CD14-positive monocyte (primary cell): Measurements from ENCODE around the gene ULK4. TPM values are rescaled to one million over a fixed set of nuclear protein-coding genes. Genes with fewer than 3 reads are reported as not detected.

ENCODE experiments used
- DNase-seq, 3 donors: peaks; one replicate each; pipeline ENCODE4 v3.0.0-alpha.2; 2011 to 2022
- H2AFZ ChIP-seq: 2 replicates; pipeline ENCODE4 v1.6.0; 2012; ENCODE audit warnings: mild to moderate bottlenecking, low read depth, low read length, inconsistent platforms; ENCODE audit not compliant: insufficient read depth, poor library complexity, severe bottlenecking
- H3K27ac ChIP-seq, 2 donors: 1 replicate in 1 of 2; 2 replicates in 1 of 2; pipeline ENCODE4 v1.5.1; 2012 to 2013; ENCODE audit warnings: low read length in 2 of 2, control low read depth in 1 of 2, inconsistent platforms in 1 of 2, low read depth in 1 of 2, mild to moderate bottlenecking in 1 of 2
- H3K27me3 ChIP-seq, 2 donors: one replicate each; pipeline versions ENCODE4 v1.6.0 to v1.6.1; 2011 to 2013; ENCODE audit warnings: low read length in 2 of 2; ENCODE audit not compliant: control insufficient read depth in 2 of 2, insufficient read depth in 2 of 2
- H3K36me3 ChIP-seq, 2 donors: replicated peaks in 1 of 2; 1 replicate in 1 of 2; 2 replicates in 1 of 2; pipeline versions ENCODE4 v1.5.1 to v1.6.1; 2012 to 2013; ENCODE audit warnings: low read length in 2 of 2, control low read depth in 1 of 2, inconsistent platforms in 1 of 2, mild to moderate bottlenecking in 1 of 2; ENCODE audit not compliant: insufficient read depth in 2 of 2, control insufficient read depth in 1 of 2
- H3K4me1 ChIP-seq, 2 donors: 1 replicate in 1 of 2; 2 replicates in 1 of 2; pipeline versions ENCODE4 v1.5.1 to v1.6.1; 2012 to 2013; ENCODE audit warnings: low read length in 2 of 2, control low read depth in 1 of 2, inconsistent platforms in 1 of 2, mild to moderate bottlenecking in 1 of 2, moderate library complexity in 1 of 2; ENCODE audit not compliant: insufficient read depth in 2 of 2, control insufficient read depth in 1 of 2
- H3K4me2 ChIP-seq: replicated peaks from 2 replicates; pipeline ENCODE3; 2012; ENCODE audit warnings: low read length, moderate library complexity, mild to moderate bottlenecking; ENCODE audit not compliant: poor library complexity, severe bottlenecking; ENCODE audit errors: extremely low read depth
- H3K4me3 ChIP-seq, 3 experiments: fragments of 200-600 bp in 1 of 3; sonication (generic) in 1 of 3; replicated peaks in 1 of 3; 1 replicate in 2 of 3; 2 replicates in 1 of 3; pipeline ENCODE4 v1.5.1; 2011 to 2013; ENCODE audit warnings: low read length in 3 of 3, mild to moderate bottlenecking in 3 of 3, control low read depth in 2 of 3, low read depth in 2 of 3, inconsistent platforms in 1 of 3, moderate library complexity in 1 of 3
- H3K79me2 ChIP-seq: 2 replicates; pipeline ENCODE4 v1.6.0; 2012; ENCODE audit warnings: mild to moderate bottlenecking, control low read depth, inconsistent platforms, low read length, moderate library complexity; ENCODE audit not compliant: insufficient read depth
- H3K9ac ChIP-seq: 2 replicates; pipeline ENCODE4 v1.6.0; 2017; ENCODE audit warnings: low read length, mild to moderate bottlenecking; ENCODE audit not compliant: insufficient read depth, poor library complexity, severe bottlenecking
- H3K9me3 ChIP-seq, 2 donors: replicated peaks in 1 of 2; 1 replicate in 1 of 2; 2 replicates in 1 of 2; pipeline versions ENCODE4 v1.5.1 to v1.6.1; 2012 to 2013; ENCODE audit warnings: low read length in 2 of 2, control low read depth in 1 of 2; ENCODE audit not compliant: control insufficient read depth in 1 of 2, insufficient read depth in 1 of 2
- H4K20me1 ChIP-seq: 2 replicates; pipeline ENCODE4 v1.6.0; 2012; ENCODE audit warnings: mild to moderate bottlenecking, low read length, control low read depth, moderate library complexity; ENCODE audit not compliant: insufficient read depth
- H3K27ac Mint-ChIP-seq, 7 donors: one replicate each; pipeline ENCODE4 v1.8.0; 2020; ENCODE audit warnings: mild to moderate bottlenecking in 7 of 7, mixed read lengths in 7 of 7, moderate library complexity in 6 of 7, inconsistent platforms in 2 of 7
- H3K27me3 Mint-ChIP-seq, 3 donors: one replicate each; pipeline ENCODE4 v1.8.0; 2021 to 2022; ENCODE audit warnings: low read depth in 3 of 3, mild to moderate bottlenecking in 3 of 3, mixed read lengths in 3 of 3, moderate library complexity in 3 of 3, inconsistent platforms in 1 of 3
- H3K36me3 Mint-ChIP-seq, 2 donors: one replicate each; pipeline ENCODE4 v1.8.0; 2020; ENCODE audit warnings: mixed read lengths in 2 of 2, inconsistent platforms in 1 of 2, mild to moderate bottlenecking in 1 of 2
- H3K4me1 Mint-ChIP-seq: one replicate; pipeline ENCODE4 v1.8.0; 2020; ENCODE audit warnings: mild to moderate bottlenecking, mixed read lengths
- H3K4me3 Mint-ChIP-seq, 2 donors: one replicate each; pipeline ENCODE4 v1.8.0; 2020; ENCODE audit warnings: mild to moderate bottlenecking in 2 of 2, mixed read lengths in 2 of 2, moderate library complexity in 1 of 2
- H3K9me3 Mint-ChIP-seq, 7 donors: one replicate each; pipeline ENCODE4 v1.8.0; 2020 to 2022; ENCODE audit warnings: mixed read lengths in 7 of 7, mild to moderate bottlenecking in 6 of 7, moderate library complexity in 6 of 7, inconsistent platforms in 2 of 7
- CTCF ChIP-seq: fragments of 200-600 bp; IDR thresholded peaks from one replicate; pipeline ENCODE4 v1.8.0; 2022; ENCODE audit warnings: antibody characterized with exemption, mild to moderate bottlenecking
- WGBS: methylation state at CpG from one replicate; pipeline ENCODE4 v1.1.5; 2013; ENCODE audit warnings: missing lambda C conversion rate; ENCODE audit not compliant: insufficient coverage; 5-methylcytosine and 5-hydroxymethylcytosine counted together
- intact Hi-C, 2 donors: fragments of 100-400 bp; cut with micrococcal nuclease; formaldehyde crosslinking; loops; one replicate each; pipeline versions ENCODE4 v1.15.0 to v1.15.1; 2023
- polyA plus RNA-seq, 3 donors: library from polyadenylated mRNA; depleted of rRNA in 1 of 3; unstranded in 2 of 3; stranded (reverse) in 1 of 3; fragments of 300-500 nt in 2 of 3; fragments of >200 nt in 1 of 3; fragmentation: Illumina TruSeq in 2 of 3; gene quantifications; 1 replicate in 2 of 3; 2 replicates in 1 of 3; pipeline ENCODE4 v1.2.3, GENCODE V29; 2012 to 2021

ULK4 gene
- polyA plus RNA-seq, 3 donors = 6.7 to 14.0 (median 11.8) TPM

GRCh38 chr3:41345788-41346187, 616.1 kb downstream of the ULK4 start:
- no peak overlapping the region for H3K27ac Mint-ChIP-seq
- no peaks in the 10 kb centered on the region for H3K79me2 ChIP-seq
- H3K9me3 Mint-ChIP-seq = peaks cover 0 to 14% (median 5%) of the 10 kb centered on the region in 7 donors
- no peaks in the 10 kb centered on the region for H4K20me1 ChIP-seq
- 100% methylated on average over 5 of the region's 5 CpGs for WGBS
- no peak overlapping the region for H3K4me2 ChIP-seq
- no peaks in the 10 kb centered on the region for H3K36me3 Mint-ChIP-seq
- H3K36me3 ChIP-seq = no peaks in the 10 kb centered on the region
- H3K27ac ChIP-seq = no peak overlapping the region
- H3K27me3 ChIP-seq = no peaks in the 10 kb centered on the region
- H2AFZ ChIP-seq = no peak overlapping the region
- no peak overlapping the region for H3K9ac ChIP-seq
- peaks cover 0 to 1% (median 0%) of the 10 kb centered on the region in 3 donors for H3K27me3 Mint-ChIP-seq
- DNase-seq = no peak
- H3K4me3 Mint-ChIP-seq = no peak overlapping the region
- no peak overlapping the region for H3K4me3 ChIP-seq
- H3K9me3 ChIP-seq = no peaks in the 10 kb centered on the region
- H3K4me1 ChIP-seq = no peaks in the 10 kb centered on the region
- TF ChIP-seq CTCF = no peak
- H3K4me1 Mint-ChIP-seq = no peaks in the 10 kb centered on the region
- intact Hi-C loops = no loop called here

GRCh38 chr3:41339758-41340157, 622.1 kb downstream of the ULK4 start:
- peaks cover 0 to 1% (median 0%) of the 10 kb centered on the region in 3 donors for H3K27me3 Mint-ChIP-seq

More at GRCh38 chr3:41339758-41340157, 622.1 kb downstream of the ULK4 start:
- intact Hi-C loops = no loop called here
- Histone ChIP-seq H3K79me2 (no peaks in the 10 kb centered on the region), H3K27ac (no peak overlapping the region), H2AFZ (no peak overlapping the region), H3K27me3 (no peaks in the 10 kb centered on the region), H3K36me3 (no peaks in the 10 kb centered on the region), H3K9me3 (no peaks in the 10 kb centered on the region), H4K20me1 (no peaks in the 10 kb centered on the region), H3K4me3 (no peak overlapping the region), H3K4me1 (no peaks in the 10 kb centered on the region), H3K4me2 (no peak overlapping the region), H3K9ac (no peak overlapping the region)
- TF ChIP-seq CTCF = no peak
- peaks cover 0 to 10% (median 4%) of the 10 kb centered on the region in 7 donors for H3K9me3 Mint-ChIP-seq
- no peak overlapping the region for H3K27ac Mint-ChIP-seq
- no peak overlapping the region for H3K4me3 Mint-ChIP-seq
- no CpG with 5 or more reads among the region's 1 CpG for WGBS
- no peaks in the 10 kb centered on the region for H3K4me1 Mint-ChIP-seq
- no peaks in the 10 kb centered on the region for H3K36me3 Mint-ChIP-seq
- DNase-seq = no peak
